ENCODE results near the gene KNSTRN. TPM values are rescaled to one million over a fixed set of nuclear protein-coding genes. Genes with fewer than 3 reads are reported as not detected.
A peak's percentile ranks its signal among the peaks of the same experiment; 100 is the strongest.

Gene KNSTRN
- total RNA-seq, 4 donors from 2014 or later = 216 to 342 (median 251) TPM

DNA sequence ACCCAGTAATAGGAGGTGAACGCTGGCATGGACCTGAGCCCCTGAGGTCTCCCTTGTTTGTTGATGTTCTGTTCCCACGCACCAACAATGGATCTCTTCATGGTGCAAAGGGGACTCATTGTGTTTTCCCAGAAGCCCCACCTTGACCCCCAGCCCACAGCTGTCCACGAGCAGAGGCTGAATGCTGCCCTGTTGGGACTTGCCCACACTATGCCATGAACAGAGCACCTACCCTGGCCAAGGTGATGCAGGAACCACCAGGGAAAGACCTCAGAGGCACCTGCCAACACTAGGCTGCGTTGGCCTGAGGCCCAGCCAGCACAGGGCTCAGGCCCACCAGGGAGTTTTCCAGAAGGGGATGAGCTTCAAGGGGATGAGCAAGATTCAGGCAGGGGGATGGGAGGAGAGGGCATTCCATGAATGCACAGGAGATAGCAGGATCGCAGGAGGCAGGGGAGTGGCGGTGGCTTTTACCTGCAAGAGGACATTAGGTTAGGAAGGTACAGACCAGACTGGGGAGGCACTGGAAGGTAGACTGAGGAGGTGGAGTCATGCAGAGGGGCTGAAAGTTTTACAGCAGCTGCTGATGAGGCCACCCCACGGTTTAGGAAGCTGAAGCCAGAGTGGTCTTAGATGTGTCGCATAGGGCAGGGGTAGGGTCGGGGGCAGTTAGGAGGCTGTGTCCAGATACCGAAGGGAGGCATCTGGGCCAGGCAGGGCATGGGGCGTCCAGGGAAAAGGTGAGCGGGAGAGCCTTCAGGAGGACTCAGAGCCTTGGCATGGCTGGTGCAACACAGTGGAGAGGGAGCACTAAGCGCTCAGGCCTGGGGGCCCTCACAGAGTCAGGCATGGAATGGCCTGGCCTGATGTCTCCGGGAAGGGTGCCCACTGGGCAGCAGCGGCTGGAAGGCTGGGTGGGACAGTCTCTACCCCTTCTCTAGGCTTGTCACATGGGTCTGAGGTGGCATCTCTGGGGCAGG, 35.7 kb upstream of the KNSTRN start:
- H3K4me3 ChIP-seq (replicated peaks in 1 of 3) = no peak overlapping the region
- no peak for TF ChIP-seq POLR2A (IDR thresholded peaks at IDR 0.05)
- TF ChIP-seq, protein P1, sequence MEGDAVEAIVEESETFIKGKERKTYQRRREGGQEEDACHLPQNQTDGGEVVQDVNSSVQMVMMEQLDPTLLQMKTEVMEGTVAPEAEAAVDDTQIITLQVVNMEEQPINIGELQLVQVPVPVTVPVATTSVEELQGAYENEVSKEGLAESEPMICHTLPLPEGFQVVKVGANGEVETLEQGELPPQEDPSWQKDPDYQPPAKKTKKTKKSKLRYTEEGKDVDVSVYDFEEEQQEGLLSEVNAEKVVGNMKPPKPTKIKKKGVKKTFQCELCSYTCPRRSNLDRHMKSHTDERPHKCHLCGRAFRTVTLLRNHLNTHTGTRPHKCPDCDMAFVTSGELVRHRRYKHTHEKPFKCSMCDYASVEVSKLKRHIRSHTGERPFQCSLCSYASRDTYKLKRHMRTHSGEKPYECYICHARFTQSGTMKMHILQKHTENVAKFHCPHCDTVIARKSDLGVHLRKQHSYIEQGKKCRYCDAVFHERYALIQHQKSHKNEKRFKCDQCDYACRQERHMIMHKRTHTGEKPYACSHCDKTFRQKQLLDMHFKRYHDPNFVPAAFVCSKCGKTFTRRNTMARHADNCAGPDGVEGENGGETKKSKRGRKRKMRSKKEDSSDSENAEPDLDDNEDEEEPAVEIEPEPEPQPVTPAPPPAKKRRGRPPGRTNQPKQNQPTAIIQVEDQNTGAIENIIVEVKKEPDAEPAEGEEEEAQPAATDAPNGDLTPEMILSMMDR (IDR thresholded peaks at IDR 0.05) = no peak
- intact Hi-C loops (cut with DNase I) = no loop called here
- DNase-seq = no peak
- no peaks in the 10 kb centered on the region for H3K9me3 ChIP-seq
- no peaks in the 10 kb centered on the region for H3K27me3 ChIP-seq
- WGBS, 2 donors = 91 to 93% methylated on average over 14 to 15 of the region's 15 CpGs
- peaks cover 32 to 49% of the 10 kb centered on the region in 2 donors for H3K4me1 ChIP-seq
- H3K36me3 ChIP-seq = no peaks in the 10 kb centered on the region
- H3K27ac ChIP-seq = peak overlapping the region; percentile 82 to 90 (median 89)

DNA sequence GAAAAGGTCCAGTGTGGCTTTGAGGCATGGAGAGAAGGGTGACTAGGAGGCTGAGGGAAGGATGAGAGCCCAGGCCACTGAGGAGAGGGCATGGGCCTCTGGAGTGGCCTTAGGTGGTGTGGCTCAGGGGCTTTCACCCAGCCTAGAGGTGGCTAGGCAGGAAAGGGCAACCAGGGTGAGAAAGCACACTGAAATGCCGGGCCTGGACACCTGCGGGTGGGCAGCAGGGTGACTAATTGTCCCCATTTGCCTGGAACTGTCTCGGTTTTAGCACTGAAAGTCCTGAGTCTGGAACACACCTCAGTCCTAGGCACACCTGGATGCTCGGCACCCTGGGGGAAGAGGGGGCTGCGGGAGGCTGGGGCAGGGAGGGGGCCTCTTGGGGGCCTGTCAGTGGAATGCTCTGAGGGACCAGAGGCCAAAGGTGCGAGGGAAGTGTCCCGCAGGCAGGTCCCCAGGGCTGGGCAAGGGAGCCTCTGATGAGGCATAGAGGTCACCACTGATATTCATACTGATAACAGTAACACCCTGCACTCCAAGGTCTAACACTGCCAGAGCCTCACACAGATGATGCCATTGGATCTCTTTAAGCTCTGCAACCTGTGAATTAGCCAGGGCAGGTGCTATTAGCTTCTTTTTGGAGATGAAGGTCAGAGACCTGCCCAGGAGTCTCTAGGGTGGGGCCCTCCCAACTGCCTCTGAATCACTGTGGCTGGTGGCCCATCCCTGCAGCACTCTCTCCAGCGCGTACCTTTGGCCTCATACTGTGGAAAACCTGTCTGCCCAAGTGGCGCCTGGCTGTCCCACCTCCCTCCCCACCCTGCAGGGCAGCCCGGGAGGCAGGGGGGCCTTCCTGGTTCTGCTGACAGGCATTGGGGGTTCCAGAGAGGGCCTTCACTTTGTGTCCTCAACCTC, 34.7 kb upstream of the KNSTRN start:
- Histone ChIP-seq H3K27me3 (no peaks in the 10 kb centered on the region), H3K36me3 (no peaks in the 10 kb centered on the region), H3K9me3 (no peaks in the 10 kb centered on the region), H3K27ac (no peak overlapping the region), H3K4me1 (peaks cover 31 to 41% of the 10 kb centered on the region in 2 donors), H3K4me3 (replicated peaks in 1 of 3) (no peak overlapping the region)
- intact Hi-C loops (cut with DNase I) = no loop called here
- WGBS, 2 donors = 90 to 98% methylated on average over 7 to 11 of the region's 11 CpGs
- DNase-seq = no peak
- TF ChIP-seq, protein P1 (IDR thresholded peaks at IDR 0.05) = no peak
- TF ChIP-seq POLR2A (IDR thresholded peaks at IDR 0.05) = no peak

DNA sequence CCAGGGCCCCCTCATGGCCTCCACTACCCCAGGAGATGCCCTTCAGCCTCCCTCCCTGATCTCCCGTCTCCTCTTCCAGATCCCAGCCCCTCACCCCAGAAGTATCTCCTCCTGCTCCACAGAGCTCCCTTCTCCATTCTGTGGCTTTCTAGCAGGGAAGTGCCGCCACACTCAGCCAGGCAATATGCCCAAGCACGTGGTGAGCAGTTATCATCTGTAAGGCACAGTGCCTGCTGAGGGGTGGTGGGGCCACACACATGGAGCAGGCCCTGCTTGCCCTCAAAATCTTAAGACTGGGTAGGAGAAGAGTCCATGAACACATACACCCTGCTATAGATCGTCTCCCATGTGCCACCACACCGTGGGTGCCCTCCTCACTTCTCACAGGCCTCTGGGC, 34.0 kb upstream of the KNSTRN start:
- H3K27me3 ChIP-seq = no peaks in the 10 kb centered on the region
- intact Hi-C loops (cut with DNase I) = no loop called here
- H3K4me3 ChIP-seq (replicated peaks in 1 of 3) = no peak overlapping the region
- 94 to 100% methylated on average over 3 to 4 of the region's 5 CpGs for WGBS, 2 donors
- DNase-seq = no peak
- H3K36me3 ChIP-seq = no peaks in the 10 kb centered on the region
- no peaks in the 10 kb centered on the region for H3K9me3 ChIP-seq
- peaks cover 25 to 34% of the 10 kb centered on the region in 2 donors for H3K4me1 ChIP-seq
- no peak overlapping the region for H3K27ac ChIP-seq
- TF ChIP-seq, protein P1 (IDR thresholded peaks at IDR 0.05) = no peak
- no peak for TF ChIP-seq POLR2A (IDR thresholded peaks at IDR 0.05)

DNA sequence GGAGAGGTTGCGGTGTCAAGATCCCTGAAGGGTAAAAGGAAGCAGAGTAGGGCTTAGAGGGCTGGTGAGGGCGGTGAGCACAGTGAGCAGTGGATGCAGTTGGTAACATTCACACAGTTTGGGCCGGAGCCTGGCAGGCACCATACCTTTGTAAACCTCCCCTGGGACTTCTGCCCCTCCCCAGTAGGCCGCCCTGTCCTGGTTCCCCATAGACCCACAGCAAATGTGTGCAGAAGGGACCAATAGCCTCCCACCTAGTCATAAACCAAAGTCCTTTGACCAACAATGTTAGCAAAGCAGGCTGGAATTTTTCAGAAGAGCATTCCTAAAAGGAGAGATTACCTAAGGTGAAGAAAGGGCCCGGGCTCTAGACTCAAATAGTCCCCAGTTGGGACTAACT, 33.4 kb upstream of the KNSTRN start:
- H3K9me3 ChIP-seq = no peaks in the 10 kb centered on the region
- 91 to 94% methylated on average over 5 of the region's 5 CpGs for WGBS, 2 donors
- no peak for TF ChIP-seq POLR2A (IDR thresholded peaks at IDR 0.05)
- TF ChIP-seq, protein P1 (IDR thresholded peaks at IDR 0.05) = no peak
- intact Hi-C loops (cut with DNase I) = no loop called here
- peaks cover 23 to 27% of the 10 kb centered on the region in 2 donors for H3K4me1 ChIP-seq
- DNase-seq = no peak
- no peak overlapping the region for H3K4me3 ChIP-seq (replicated peaks in 1 of 3)
- H3K27me3 ChIP-seq = no peaks in the 10 kb centered on the region
- no peaks in the 10 kb centered on the region for H3K36me3 ChIP-seq
- no peak overlapping the region for H3K27ac ChIP-seq

All from thyroid gland (tissue), 4 donors.